Astrocyte (in vitro differentiated cells and primary cell): Measurements from ENCODE around the gene USP32.

Experiments
- CTCF ChIP-seq: IDR thresholded peaks from 2 replicates; pipeline ENCODE4 v1.5.1; 2011; ENCODE audit warnings: low read depth, mild to moderate bottlenecking, inconsistent platforms, low read length, moderate library complexity; ENCODE audit not compliant: insufficient read depth
- EZH2 ChIP-seq: IDR thresholded peaks from 2 replicates; pipeline ENCODE4 v1.6.1; 2012; ENCODE audit warnings: mild to moderate bottlenecking, low read length, inconsistent platforms; ENCODE audit not compliant: insufficient read depth

DNA sequence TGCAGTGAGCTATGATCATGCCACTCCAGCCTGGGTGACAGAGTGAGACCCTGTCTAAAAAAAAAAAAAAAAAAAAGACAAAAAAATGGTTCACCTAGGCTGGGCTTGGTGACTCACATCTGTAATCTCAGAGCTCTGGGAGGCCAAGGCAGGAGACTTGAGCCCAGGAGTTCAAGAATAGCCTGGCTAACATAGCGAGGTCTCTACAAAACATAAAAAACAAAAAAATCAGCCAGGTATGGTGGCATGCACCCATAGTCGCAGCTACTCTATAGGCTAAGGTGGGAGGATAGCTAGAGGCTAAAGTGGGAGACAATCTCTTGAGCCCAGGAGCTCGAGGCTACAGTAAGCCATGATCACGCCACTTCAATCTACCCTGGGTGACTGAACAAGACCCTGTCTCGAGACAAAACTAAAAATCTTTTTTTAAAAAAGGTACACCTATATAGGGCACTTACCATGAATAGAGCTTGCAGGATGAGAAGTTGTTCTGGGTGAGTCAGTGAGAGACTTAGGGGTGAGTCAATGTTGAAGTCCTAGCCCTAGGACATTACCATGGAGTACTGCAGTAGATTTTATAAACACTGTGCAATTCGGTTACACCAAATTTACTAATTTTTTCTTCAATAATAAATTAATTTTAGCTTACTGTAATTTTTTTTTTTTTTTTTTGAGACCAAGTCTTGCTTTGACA is 19.0 kb downstream of the USP32 start:
- TF ChIP-seq EZH2, result no peak
- TF ChIP-seq CTCF, result no peak
